ENCODE results near the gene NINJ1.

The NINJ1 gene

DNA sequence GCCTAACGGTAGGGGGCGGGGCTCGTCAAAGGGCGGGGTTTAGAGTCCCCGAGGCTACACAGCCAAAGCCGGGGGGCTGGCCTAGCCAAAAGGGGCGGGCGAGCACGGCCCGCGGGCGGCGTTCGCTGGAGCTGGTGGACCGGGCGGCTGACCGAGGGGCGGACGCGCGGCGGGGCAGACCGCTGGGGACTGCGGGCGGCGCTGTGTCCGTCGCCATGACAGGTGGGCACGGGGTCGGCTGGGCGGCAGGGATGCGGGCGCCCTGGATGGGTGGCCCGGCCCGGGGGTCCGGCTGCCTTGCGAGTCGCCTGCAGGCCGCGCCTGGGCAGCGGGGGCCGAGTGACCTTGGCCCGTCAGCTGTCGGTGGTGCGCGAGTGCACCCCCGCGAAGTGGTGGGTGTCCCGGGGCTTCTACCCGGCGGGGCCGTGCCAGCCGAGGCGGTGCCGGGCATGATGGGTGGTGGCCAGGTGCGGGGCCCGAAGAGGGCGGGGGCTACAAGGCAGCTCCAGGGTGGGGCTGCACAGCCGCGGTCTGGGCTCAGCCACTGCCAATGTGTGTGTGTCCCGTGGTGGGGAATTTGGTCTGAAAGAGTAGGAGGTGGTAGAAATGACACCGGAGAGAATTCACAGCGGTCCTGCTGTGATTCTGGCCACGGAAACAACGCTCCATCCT, 37.8 kb downstream of the NINJ1 start, which contains the start of gene CARD19:
Gene CARD19, plus strand, starts transcription at position 87 of the 672 bp plus-strand sequence. Its CDS starts 129 bp downstream, at position 216.
- H3K4me3 ChIP-seq (ENCODE audit: low read depth, low read length) = peak within 1 kb of the TSS; percentile 88

DNA sequence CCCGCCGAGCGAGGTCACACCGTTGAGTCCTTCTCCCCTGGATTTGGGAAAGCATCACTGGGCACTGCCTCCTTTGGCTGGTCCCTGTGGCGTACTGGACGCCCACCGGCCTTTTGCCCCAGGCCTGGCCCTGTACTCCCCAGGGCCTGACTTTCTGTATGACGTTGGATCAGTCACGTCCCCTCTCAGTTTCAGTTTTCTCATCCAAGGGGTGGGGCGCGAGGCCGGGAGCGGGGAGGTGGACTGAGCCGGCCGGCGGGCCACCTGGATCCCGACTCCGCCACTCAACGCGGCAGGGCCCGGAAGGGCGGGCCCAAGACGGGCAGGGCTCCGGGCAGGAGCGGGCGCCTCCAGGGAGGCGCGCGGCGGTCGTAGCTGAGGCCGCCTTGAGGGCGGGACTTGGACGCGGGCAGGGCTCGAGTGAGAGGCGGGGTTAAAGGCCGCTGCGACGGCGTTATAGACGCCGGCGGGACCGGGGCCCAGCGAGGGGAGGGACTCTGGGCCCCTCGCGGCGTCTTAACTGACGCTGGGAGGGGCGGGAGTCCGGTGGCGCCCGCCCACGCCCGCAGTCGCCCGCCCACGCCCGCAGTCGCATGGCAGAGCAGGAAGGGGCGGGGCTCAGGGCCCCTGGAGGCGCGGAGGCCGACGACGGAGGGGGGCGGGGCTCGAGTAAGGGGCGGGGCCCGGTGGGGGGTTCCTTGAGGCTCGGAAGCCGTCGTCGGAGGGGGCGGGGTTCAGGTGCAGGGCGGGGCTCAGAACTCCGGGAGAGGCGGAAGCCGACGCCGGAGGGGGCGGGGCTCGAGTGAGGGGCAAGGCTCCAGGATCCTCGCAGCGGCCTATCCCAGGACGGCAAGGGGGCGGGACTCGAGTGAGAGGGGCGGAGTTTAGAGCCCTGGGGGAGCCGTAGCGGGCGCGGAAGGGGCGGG, 38.6 kb downstream of the NINJ1 start:
- TF ChIP-seq, protein P1, sequence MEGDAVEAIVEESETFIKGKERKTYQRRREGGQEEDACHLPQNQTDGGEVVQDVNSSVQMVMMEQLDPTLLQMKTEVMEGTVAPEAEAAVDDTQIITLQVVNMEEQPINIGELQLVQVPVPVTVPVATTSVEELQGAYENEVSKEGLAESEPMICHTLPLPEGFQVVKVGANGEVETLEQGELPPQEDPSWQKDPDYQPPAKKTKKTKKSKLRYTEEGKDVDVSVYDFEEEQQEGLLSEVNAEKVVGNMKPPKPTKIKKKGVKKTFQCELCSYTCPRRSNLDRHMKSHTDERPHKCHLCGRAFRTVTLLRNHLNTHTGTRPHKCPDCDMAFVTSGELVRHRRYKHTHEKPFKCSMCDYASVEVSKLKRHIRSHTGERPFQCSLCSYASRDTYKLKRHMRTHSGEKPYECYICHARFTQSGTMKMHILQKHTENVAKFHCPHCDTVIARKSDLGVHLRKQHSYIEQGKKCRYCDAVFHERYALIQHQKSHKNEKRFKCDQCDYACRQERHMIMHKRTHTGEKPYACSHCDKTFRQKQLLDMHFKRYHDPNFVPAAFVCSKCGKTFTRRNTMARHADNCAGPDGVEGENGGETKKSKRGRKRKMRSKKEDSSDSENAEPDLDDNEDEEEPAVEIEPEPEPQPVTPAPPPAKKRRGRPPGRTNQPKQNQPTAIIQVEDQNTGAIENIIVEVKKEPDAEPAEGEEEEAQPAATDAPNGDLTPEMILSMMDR (IDR thresholded peaks at IDR 0.05; ENCODE audit: low read depth, low read length) = no peak
- H3K4me3 ChIP-seq (ENCODE audit: low read depth, low read length) = peak overlapping the region; percentile 53

More for the DNA sequence above, 37.8 kb downstream of the NINJ1 start, which contains the start of gene CARD19:
- TF ChIP-seq, protein P1 (IDR thresholded peaks at IDR 0.05; ENCODE audit: low read depth, low read length) = no peak

DNA sequence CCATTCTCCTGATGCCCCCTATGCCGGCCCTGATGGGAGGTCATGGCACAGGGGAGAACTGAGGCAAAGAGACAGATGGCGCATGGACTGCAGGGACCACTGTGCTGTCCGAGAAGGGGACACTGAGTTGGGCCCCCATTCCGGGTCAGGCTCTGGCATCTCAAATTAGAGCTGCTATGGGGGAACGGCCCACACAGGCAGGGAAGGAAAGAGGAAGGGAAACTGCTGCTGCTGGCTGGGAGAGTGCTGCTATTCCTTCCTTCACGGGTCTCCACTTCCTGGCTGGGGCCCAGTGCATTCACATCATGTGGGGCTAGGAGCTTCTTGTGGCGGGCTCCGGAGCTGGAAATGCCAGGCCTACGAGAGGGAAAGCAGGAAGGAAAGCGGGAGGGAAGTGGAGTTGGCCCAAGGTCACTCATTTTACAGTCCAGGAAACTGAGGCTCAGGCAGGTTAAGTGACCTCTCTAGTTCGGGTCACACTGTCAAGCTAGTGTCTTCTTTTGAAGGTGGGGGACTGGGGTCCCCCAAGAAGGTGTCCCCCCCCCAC, 39.3 kb downstream of the NINJ1 start:
- TF ChIP-seq, protein P1 (IDR thresholded peaks at IDR 0.05; ENCODE audit: low read depth, low read length) = no peak
- peak overlapping the region; percentile 53 for H3K4me3 ChIP-seq (ENCODE audit: low read depth, low read length)

DNA sequence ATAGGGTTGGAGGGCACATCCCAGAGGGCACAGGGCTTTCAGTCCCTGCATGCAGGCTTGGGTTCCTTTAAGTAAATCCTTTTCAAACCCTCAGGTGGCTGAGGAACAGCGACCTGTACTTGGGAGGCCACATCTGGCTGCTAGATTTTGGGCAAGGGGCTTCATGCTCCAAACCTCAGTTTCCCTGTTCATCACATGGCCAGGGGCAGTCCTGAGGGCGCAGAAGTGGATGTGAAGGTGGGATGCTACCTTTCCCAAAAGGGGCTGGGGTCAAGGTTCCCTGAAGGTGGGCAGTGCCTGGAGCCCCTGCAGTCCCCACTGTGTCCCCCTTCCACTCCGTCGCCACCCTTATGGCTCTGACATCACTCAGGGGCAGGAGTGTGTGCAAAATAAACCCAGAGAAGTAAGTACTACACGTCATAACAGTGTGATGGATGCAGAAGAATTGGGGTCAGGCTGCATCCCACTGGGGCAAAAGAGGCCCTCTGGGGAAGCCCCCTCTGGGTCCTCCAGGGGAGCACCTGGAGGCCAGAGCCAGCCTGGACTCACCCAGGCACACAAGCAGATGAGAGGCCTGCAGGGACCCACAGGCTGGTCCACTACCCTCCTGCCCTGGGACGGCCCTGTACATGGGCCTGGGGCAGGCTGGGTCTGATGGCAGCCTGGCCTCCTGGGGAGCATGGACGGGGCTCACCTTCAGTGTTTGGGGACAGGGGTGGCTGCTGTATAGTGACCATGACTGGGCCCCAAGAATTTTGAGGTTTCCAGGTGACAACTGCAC, 40.0 kb downstream of the NINJ1 start:
- TF ChIP-seq, protein P1 (IDR thresholded peaks at IDR 0.05; ENCODE audit: low read depth, low read length) = no peak
- no peak overlapping the region for H3K4me3 ChIP-seq (ENCODE audit: low read depth, low read length)

DNA sequence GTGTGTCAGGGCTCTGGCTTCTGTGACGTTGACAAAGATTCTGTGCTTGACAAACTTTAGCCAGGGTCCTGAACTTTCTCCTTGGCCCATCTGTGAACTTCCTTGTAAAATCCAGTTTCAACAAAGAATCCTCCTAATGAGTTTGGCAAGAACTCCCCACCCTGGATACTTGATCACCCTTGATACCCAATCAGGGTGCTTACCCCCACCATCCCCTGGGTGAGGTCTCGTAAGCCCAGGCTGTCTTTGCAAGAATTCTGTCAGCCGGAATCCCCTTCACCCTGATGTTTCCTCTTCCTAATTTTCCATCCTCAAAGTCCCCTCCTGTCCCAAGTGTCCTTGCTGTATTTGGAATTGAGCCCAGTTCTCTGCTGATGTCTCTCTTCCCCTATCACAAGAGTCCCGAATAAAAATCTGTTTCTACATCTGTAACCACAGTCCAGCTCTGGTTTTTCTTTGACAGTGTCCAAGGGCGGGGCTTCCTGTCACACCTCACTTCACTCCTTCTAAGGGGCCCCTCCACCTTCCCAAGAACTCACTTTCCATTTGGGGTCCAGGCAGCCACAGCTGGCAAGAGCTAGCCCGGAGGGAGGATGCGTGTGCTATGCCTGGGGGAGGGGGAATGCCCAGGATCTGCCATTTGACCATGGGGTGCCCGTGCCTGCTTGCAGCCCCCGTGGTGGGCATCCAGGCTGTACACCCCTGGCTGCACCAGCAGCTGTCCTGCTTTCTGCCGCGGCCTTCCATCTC, 40.7 kb downstream of the NINJ1 start:
- no peak overlapping the region for H3K4me3 ChIP-seq (ENCODE audit: low read depth, low read length)
- TF ChIP-seq, protein P1 (IDR thresholded peaks at IDR 0.05; ENCODE audit: low read depth, low read length) = no peak

DNA sequence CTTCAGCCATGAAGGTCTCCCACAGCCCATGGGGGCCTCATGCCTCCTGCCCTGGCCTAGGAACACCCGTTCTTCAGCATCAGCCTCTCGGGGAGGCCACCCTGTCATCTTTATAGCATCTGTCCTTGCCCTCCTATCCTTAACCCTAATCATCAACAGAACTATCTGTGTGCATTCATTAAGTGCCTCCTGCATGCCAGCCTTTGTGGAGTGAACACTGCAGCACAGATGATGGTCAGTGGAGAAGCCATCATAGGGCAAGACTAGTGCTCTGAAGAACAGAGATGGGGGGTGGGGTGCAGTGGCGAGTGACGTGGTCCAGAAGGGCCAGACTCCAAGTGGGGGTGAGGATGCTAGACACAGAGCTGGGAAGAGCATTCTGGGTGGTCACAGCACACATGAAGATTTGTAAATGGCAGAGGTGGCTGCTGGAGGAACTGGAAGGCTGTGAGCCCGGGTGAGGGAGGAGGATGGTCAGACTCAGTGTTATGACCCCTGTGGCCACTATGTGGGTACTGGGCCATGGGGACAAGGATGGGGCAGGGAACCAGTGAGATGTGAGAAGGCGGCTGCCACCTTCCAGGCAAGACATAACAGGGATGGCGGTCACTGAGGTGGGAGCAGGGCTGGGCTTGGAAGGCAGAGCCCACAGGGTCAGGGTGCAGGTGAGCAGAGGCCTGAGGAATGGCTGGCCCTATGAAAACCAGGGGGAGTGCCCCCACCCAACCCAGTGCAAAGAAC, 41.6 kb downstream of the NINJ1 start:
- no peak overlapping the region for H3K4me3 ChIP-seq (ENCODE audit: low read depth, low read length)
- TF ChIP-seq, protein P1 (IDR thresholded peaks at IDR 0.05; ENCODE audit: low read depth, low read length) = no peak
